IMR-90 (cell line): ENCODE data around the gene PLN. TPM values are rescaled to one million over a fixed set of nuclear protein-coding genes. Genes with fewer than 3 reads are reported as not detected.

Experiments
- ATAC-seq: fragments of 200-7000 bp; cut with Tn5 transposase; 2 replicates; pipeline ENCODE4 v1.9.1; 2020; ENCODE audit warnings: low read depth, mild to moderate bottlenecking, moderate library complexity
- BruUV-seq: library from RNA; stranded (reverse); fragments of 400-500 nt; replicated peaks from 2 replicates; lab custom pipeline; 2021; lab: Mats Ljungman, UMichigan
- CTCF ChIA-PET: fragments of 300-600 bp; formaldehyde crosslinking; extraction: SDS; loops from one replicate; lab custom pipeline; 2021; ENCODE audit warnings: antibody characterized with exemption; lab: Yijun Ruan, JAX
- POLR2A ChIA-PET: fragments of 300-600 bp; sonication (Branson Sonifier 250); formaldehyde crosslinking; loops from one replicate; lab custom pipeline; 2022; ENCODE audit warnings: antibody characterized with exemption; ENCODE audit not compliant: unreplicated experiment; lab: Charles Lee
- DNase-seq: peaks from one replicate; pipeline ENCODE4 v3.0.0; 2013
- H2AFZ ChIP-seq: replicated peaks from 2 replicates; pipeline ENCODE3; 2013; ENCODE audit warnings: low read length, mild to moderate bottlenecking; ENCODE audit not compliant: poor library complexity
- H2AK5ac ChIP-seq: 2 replicates; pipeline ENCODE4 v1.6.1; 2013; ENCODE audit warnings: low read depth, low read length, inconsistent platforms
- H2AK9ac ChIP-seq: replicated peaks from 2 replicates; pipeline ENCODE3; 2013; ENCODE audit warnings: mild to moderate bottlenecking, low read depth, low read length, moderate library complexity; ENCODE audit not compliant: poor library complexity
- H2BK120ac ChIP-seq: 2 replicates; pipeline ENCODE4 v1.6.1; 2013; ENCODE audit warnings: low read depth, low read length, inconsistent platforms
- H2BK15ac ChIP-seq: 3 replicates; pipeline ENCODE4 v1.6.1; 2013; ENCODE audit warnings: low read depth, low read length, inconsistent platforms
- H2BK20ac ChIP-seq: 2 replicates; pipeline ENCODE4 v1.6.1; 2013; ENCODE audit warnings: low read depth, mild to moderate bottlenecking, inconsistent platforms, low read length, moderate library complexity
- H2BK5ac ChIP-seq: 2 replicates; pipeline ENCODE4 v1.6.1; 2013; ENCODE audit warnings: mild to moderate bottlenecking, low read depth, low read length, inconsistent platforms; ENCODE audit not compliant: poor library complexity, severe bottlenecking
- H3K14ac ChIP-seq: replicated peaks from 2 replicates; pipeline ENCODE4 v1.6.1; 2013; ENCODE audit warnings: low read depth, low read length, inconsistent platforms
- H3K18ac ChIP-seq: 2 replicates; pipeline ENCODE4 v1.6.1; 2013; ENCODE audit warnings: low read depth, low read length, control low read depth
- H3K23ac ChIP-seq: 2 replicates; pipeline ENCODE4 v1.6.1; 2013; ENCODE audit warnings: low read depth, low read length, inconsistent platforms
- H3K27ac ChIP-seq: 2 replicates; pipeline ENCODE4 v1.5.1; 2013; ENCODE audit warnings: mild to moderate bottlenecking, control low read depth, low read length; ENCODE audit not compliant: insufficient read depth
- H3K27me3 ChIP-seq: 2 replicates; pipeline ENCODE4 v1.6.1; 2013; ENCODE audit warnings: low read length; ENCODE audit not compliant: control insufficient read depth, insufficient read depth
- H3K36me3 ChIP-seq: 2 replicates; pipeline ENCODE4 v1.6.1; 2013; ENCODE audit warnings: low read length, mixed read lengths; ENCODE audit not compliant: control insufficient read depth, insufficient read depth
- H3K4ac ChIP-seq: 2 replicates; pipeline ENCODE4 v1.6.1; 2013; ENCODE audit warnings: low read depth, low read length, inconsistent platforms
- H3K4me1 ChIP-seq: 2 replicates; pipeline ENCODE4 v1.6.1; 2013; ENCODE audit warnings: low read length, mixed read lengths; ENCODE audit not compliant: control insufficient read depth, insufficient read depth
- H3K4me2 ChIP-seq: 2 replicates; pipeline ENCODE4 v1.6.1; 2013; ENCODE audit warnings: low read depth, mild to moderate bottlenecking, control low read depth, low read length, moderate library complexity
- H3K4me3 ChIP-seq: 2 replicates; pipeline ENCODE4 v1.5.1; 2013; ENCODE audit warnings: low read depth, mild to moderate bottlenecking, control low read depth, low read length, moderate library complexity; ENCODE audit not compliant: insufficient read depth
- H3K56ac ChIP-seq: 2 replicates; pipeline ENCODE4 v1.6.1; 2013; ENCODE audit warnings: low read length, inconsistent platforms; ENCODE audit not compliant: insufficient read depth; ENCODE audit errors: extremely low read depth
- H3K79me1 ChIP-seq, 2 experiments: 2 replicates each; pipeline ENCODE4 v1.6.1; 2013; ENCODE audit warnings: low read length in 2 of 2, inconsistent platforms in 1 of 2, low read depth in 1 of 2
- H3K9ac ChIP-seq: 2 replicates; pipeline ENCODE4 v1.6.1; 2013; ENCODE audit warnings: low read depth, low read length, control low read depth
- H3K9me1 ChIP-seq: 2 replicates; pipeline ENCODE4 v1.6.1; 2013; ENCODE audit warnings: low read length, inconsistent platforms; ENCODE audit not compliant: insufficient read depth
- H3K9me3 ChIP-seq: 2 replicates; pipeline ENCODE4 v1.6.1; 2013; ENCODE audit warnings: low read length; ENCODE audit not compliant: control insufficient read depth, insufficient read depth
- H4K20me1 ChIP-seq: 2 replicates; pipeline ENCODE4 v1.6.1; 2013; ENCODE audit warnings: low read length, inconsistent platforms; ENCODE audit not compliant: insufficient read depth
- H4K5ac ChIP-seq: 2 replicates; pipeline ENCODE4 v1.6.1; 2013; ENCODE audit warnings: mild to moderate bottlenecking, low read depth, low read length, control low read depth
- H4K8ac ChIP-seq, 2 experiments: 2 replicates each; pipeline ENCODE4 v1.6.1; 2013; ENCODE audit warnings: low read depth in 2 of 2, low read length in 2 of 2, control low read depth in 1 of 2, inconsistent platforms in 1 of 2
- H4K91ac ChIP-seq: 2 replicates; pipeline ENCODE4 v1.6.1; 2013; ENCODE audit warnings: low read depth, low read length, inconsistent platforms; ENCODE audit not compliant: insufficient read depth
- RFX5 ChIP-seq: IDR thresholded peaks from 2 replicates; pipeline ENCODE4 v1.8.0; 2012; ENCODE audit warnings: low read depth, mild to moderate bottlenecking, low read length, moderate library complexity
- WGBS, 2 experiments: methylation state at CpG; one replicate each; pipeline versions ENCODE4 v1.1.5 to v1.1.7; 2013; ENCODE audit warnings: missing lambda C conversion rate in 2 of 2; ENCODE audit not compliant: insufficient read length in 1 of 2; ENCODE audit errors: extremely low coverage in 2 of 2; 5-methylcytosine and 5-hydroxymethylcytosine counted together
- dilution Hi-C: fragments of 300-500 bp; cut with HindIII; formaldehyde crosslinking; loops from one replicate; pipeline ENCODE4 v1.14.3; 2018; ENCODE audit warnings: low sequenced_read_pairs; ENCODE audit not compliant: unreplicated experiment
- in situ Hi-C: fragments of 300-500 bp; cut with MboI; formaldehyde crosslinking; loops from 3 replicates; pipeline ENCODE4 v1.14.3; 2019; ENCODE audit warnings: low sequenced_read_pairs, inconsistent platforms, mixed read lengths
- intact Hi-C: fragments of 100-400 bp; cut with micrococcal nuclease; formaldehyde crosslinking; loops from 2 replicates; pipeline ENCODE4 v1.10.0; 2022
- polyA plus RNA-seq, 3 experiments: library from polyadenylated mRNA; depleted of rRNA; stranded (reverse); fragments of >200 nt; gene quantifications; 2 replicates each; pipeline ENCODE4 v1.2.3, GENCODE V29; 2012; ENCODE audit warnings: low replicate concordance in 1 of 3
- total RNA-seq: library from RNA; depleted of rRNA; stranded (reverse); fragments of >200 nt; gene quantifications from 2 replicates; pipeline ENCODE4 v1.2.3, GENCODE V29; 2012

PLN gene
- total and polyA plus RNA-seq, 2 of the 4 experiments (the other 2 are of a cell fraction): under 0.01 TPM; not detected in 1

GRCh38 chr6:118596774-118597320 is 48.8 kb downstream of the PLN start:
- no peak for ATAC-seq
- BruUV-seq: no TSS peak
- Histone ChIP-seq H3K4ac (no peak overlapping the region), H2AK5ac (no peak overlapping the region), H3K56ac (no peak overlapping the region), H3K27ac (no peak overlapping the region), H3K9me3 (no peaks in the 10 kb centered on the region), H3K4me2 (no peak overlapping the region), H3K9me1 (no peaks in the 10 kb centered on the region), H2BK15ac (no peak overlapping the region), H3K4me1 (no peaks in the 10 kb centered on the region), H3K18ac (no peak overlapping the region), H3K4me3 (no peak overlapping the region), H3K9ac (no peak overlapping the region), H3K79me1 (peaks cover 22 to 25% of the 10 kb centered on the region in 2 experiments), H3K27me3 (no peaks in the 10 kb centered on the region), H4K20me1 (peaks cover 9% of the 10 kb centered on the region; the same call in 1 of the 2 replicates), H4K5ac (no peak overlapping the region), H2BK20ac (no peak overlapping the region), H4K91ac (no peak overlapping the region), H3K14ac (no peak overlapping the region), H4K8ac (no peak overlapping the region), H2AFZ (no peak overlapping the region), H3K23ac (no peak overlapping the region), H2AK9ac (no peak overlapping the region), H3K36me3 (no peaks in the 10 kb centered on the region), H2BK120ac (no peak overlapping the region), H2BK5ac (no peak overlapping the region)
- WGBS, 2 experiments: no CpG with 5 or more reads among the region's 5 CpGs
- intact Hi-C loops: no loop called here
- ChIA-PET POLR2A (no interaction called here), CTCF (interaction anchor here (0.6 to 1.8 kb wide), 2 partner anchors 8 to 10 kb away, joined by 3 to 4 read pairs; no protein-coding TSS in a partner anchor)
- no peak for TF ChIP-seq RFX5
- dilution Hi-C loops: no loop called here
- no peak for DNase-seq
- in situ Hi-C loops: no loop called here
